Small intestine (tissue), 7 donors: ENCODE data around the gene PDLIM1. TPM values are rescaled to one million over a fixed set of nuclear protein-coding genes. Genes with fewer than 3 reads are reported as not detected.
"Not testable (repeated sequence)": the region's sequence is repeated elsewhere in the genome, so short reads cannot be mapped to it uniquely, and the experiment has no call there.

Source experiments
- DNase-seq, 2 donors: peaks; one replicate each; pipeline versions ENCODE4 v3.0.0 to v3.0.0-alpha.2; 2013
- FAIRE-seq: peaks from 2 replicates; lab custom pipeline; 2012; peaks lifted over from hg19 to GRCh38; lab: Jason Lieb, UNC
- H3K27ac ChIP-seq, 3 donors: one replicate each; pipeline ENCODE4 v1.5.1; 2013; ENCODE audit warnings: low read length in 2 of 3, mild to moderate bottlenecking in 2 of 3, control low read depth in 1 of 3, inconsistent platforms in 1 of 3, low read depth in 1 of 3, moderate library complexity in 1 of 3
- H3K27me3 ChIP-seq, 3 donors: one replicate each; pipeline ENCODE4 v1.6.1; 2013; ENCODE audit warnings: low read length in 3 of 3, inconsistent platforms in 1 of 3; ENCODE audit not compliant: control insufficient read depth in 3 of 3, insufficient read depth in 3 of 3
- H3K36me3 ChIP-seq, 3 donors: one replicate each; pipeline ENCODE4 v1.6.1; 2013; ENCODE audit warnings: low read length in 3 of 3, inconsistent platforms in 1 of 3, low read depth in 1 of 3, mild to moderate bottlenecking in 1 of 3, moderate library complexity in 1 of 3; ENCODE audit not compliant: control insufficient read depth in 3 of 3, insufficient read depth in 2 of 3
- H3K4me1 ChIP-seq, 3 donors: one replicate each; pipeline ENCODE4 v1.6.1; 2013; ENCODE audit warnings: low read length in 2 of 3, inconsistent platforms in 1 of 3, low read depth in 1 of 3, mild to moderate bottlenecking in 1 of 3, moderate library complexity in 1 of 3; ENCODE audit not compliant: control insufficient read depth in 3 of 3, insufficient read depth in 2 of 3
- H3K4me3 ChIP-seq, 3 donors: one replicate each; pipeline ENCODE4 v1.5.1; 2013; ENCODE audit warnings: low read length in 3 of 3, control low read depth in 1 of 3, inconsistent platforms in 1 of 3, low read depth in 1 of 3, mild to moderate bottlenecking in 1 of 3, moderate library complexity in 1 of 3
- H3K9me3 ChIP-seq, 2 donors: one replicate each; pipeline ENCODE4 v1.6.1; 2013; ENCODE audit warnings: low read depth in 1 of 2, low read length in 1 of 2; ENCODE audit not compliant: control insufficient read depth in 2 of 2, insufficient read depth in 1 of 2
- WGBS, 3 donors: extraction: QIAGEN DNeasy Blood & Tissue Kit; methylation state at CpG; one replicate each; pipeline ENCODE4 v1.1.7; 2013; 5-methylcytosine and 5-hydroxymethylcytosine counted together
- polyA plus RNA-seq, 4 donors: library from polyadenylated mRNA; stranded (reverse) in 3 of 4; unstranded in 1 of 4; fragments of 200-250 nt in 3 of 4; fragments of 120-200 nt in 1 of 4; gene quantifications; one replicate each; pipeline versions ENCODE4 v1.2.1 to v1.2.3, GENCODE V29; 2013
- donor health status: healthy with polysubstance abuse.
- donor health status: control.
- donor health status: control.
- donor health status: Bipolar disorder and iron deficiency.
- donor health status: healthy.

The PDLIM1 gene
- polyA plus RNA-seq, 4 donors: 206 to 572 (median 429) TPM

DNA sequence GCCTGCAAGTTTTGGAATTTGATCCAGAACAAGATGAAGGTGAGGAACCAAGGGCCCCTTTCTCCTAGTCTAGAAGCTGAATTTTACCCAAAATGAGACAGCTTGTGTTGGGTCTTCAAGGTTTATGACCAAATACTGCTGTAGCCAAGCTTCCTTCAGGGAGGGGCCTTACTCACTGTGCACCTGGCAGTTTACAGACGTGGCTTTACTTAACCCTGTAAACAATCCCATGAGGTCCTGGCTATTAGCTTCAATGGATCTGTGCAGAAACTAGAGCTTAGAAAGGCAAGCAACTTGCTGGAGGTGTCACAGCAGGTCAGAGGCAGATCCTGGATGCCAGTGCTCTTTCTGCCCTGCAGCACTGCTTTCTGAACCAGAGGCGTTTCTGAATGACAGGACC lies 46.7 kb downstream of the PDLIM1 start:
- Histone ChIP-seq H3K27ac (no peak overlapping the region), H3K27me3 (no peaks in the 10 kb centered on the region), H3K36me3 (peaks cover 4 to 77% (median 6%) of the 10 kb centered on the region in 3 donors), H3K9me3 (no peaks in the 10 kb centered on the region), H3K4me1 (peaks cover 0 to 4% (median 0%) of the 10 kb centered on the region in 3 donors), H3K4me3 (no peak overlapping the region)
- peak in 1 of 2 donors; percentile 9 for DNase-seq
- WGBS, 3 donors: 25 to 62% (median 33%) methylated on average over 2 of the region's 2 CpGs
- FAIRE-seq: no peak

DNA sequence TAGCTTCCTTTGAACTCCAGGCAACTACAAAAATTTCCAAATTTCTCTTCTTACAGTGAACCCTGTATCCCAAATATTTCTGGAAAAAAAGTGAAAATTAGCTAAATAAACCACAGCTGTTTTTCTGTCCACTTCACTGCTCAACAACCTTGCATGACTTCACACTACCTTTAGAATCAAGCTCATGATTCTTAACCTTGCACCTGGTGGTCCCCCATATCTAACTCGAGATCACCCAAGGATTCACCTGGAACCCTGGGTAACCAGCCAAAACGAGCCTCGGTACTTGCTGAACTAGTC lies 47.5 kb downstream of the PDLIM1 start:
- Histone ChIP-seq H3K4me1 (peaks cover 0 to 4% (median 0%) of the 10 kb centered on the region in 3 donors), H3K4me3 (no peak overlapping the region), H3K27ac (no peak overlapping the region), H3K36me3 (peaks cover 4 to 73% (median 6%) of the 10 kb centered on the region in 3 donors), H3K9me3 (no peaks in the 10 kb centered on the region), H3K27me3 (no peaks in the 10 kb centered on the region)
- DNase-seq (no peak), FAIRE-seq (no peak)
- WGBS, 3 donors: 63 to 68% (median 68%) methylated on average over 3 of the region's 3 CpGs

DNA sequence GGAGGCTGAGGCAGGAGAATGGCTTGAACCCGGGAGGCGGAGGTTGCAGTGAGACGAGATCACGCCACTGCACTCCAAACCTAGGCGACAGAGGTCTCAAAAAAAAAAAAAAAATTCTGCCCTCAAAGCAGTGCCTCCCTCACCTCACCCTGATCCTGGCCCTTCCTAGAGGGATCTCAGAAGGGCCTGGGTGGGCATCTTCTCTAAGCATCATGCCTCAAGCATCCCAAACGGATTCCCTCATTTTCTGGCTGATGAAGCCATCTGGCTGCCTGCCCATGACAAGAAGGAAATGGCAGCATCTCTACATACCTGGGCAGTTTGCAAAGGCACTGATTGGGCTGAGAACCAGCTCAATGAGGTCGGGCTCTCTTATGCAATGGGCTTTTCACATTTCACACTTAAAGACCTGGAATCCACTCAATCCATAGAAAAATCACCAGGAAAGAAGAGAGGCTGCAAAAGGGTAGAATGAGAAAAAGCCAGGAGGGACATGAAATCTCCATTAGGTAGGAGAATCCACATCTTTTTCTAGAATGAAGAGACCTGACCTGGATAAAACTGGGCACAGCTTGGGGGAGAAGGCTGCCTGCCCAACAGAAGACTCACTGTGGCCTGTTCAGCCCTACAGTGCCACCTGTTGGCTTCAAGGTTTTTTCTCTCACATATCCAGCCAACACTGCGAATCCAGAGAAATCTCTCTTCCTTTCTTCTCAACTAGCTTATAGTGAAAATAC lies 48.1 kb downstream of the PDLIM1 start:
- DNase-seq (peak; percentile 39 to 54), FAIRE-seq (no peak)
- no peak overlapping the region for H3K4me3 ChIP-seq
- WGBS, 3 donors: 75 to 88% (median 78%) methylated on average over 8 of the region's 8 CpGs
- H3K27me3 ChIP-seq: no peaks in the 10 kb centered on the region
- no peak overlapping the region for H3K27ac ChIP-seq
- peaks cover 0 to 3% (median 0%) of the 10 kb centered on the region in 3 donors for H3K4me1 ChIP-seq
- H3K36me3 ChIP-seq: peaks cover 4 to 73% (median 10%) of the 10 kb centered on the region in 3 donors
- H3K9me3 ChIP-seq: no peaks in the 10 kb centered on the region

DNA sequence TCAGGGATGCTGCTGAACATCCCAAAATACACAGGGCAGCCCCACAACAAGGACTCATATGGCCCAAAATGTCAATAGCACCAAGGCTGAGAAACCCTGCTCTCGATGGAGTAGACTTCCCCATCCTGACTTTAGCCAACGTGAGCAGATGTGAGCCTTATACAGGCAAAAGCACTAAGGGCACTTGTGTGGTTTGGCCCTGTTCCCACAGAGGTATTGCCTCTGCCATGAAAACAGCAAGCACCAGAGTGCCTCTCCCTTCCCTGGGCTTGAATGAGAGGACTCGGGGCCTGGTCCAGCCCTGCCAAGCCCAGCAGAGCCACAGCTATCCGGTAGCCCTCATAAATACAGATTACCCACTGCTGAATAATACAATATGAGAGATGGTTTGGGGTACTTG lies 49.3 kb downstream of the PDLIM1 start:
- Histone ChIP-seq H3K9me3 (no peaks in the 10 kb centered on the region), H3K36me3 (peaks cover 5 to 74% (median 10%) of the 10 kb centered on the region in 3 donors), H3K27ac (no peak overlapping the region), H3K4me1 (no peaks in the 10 kb centered on the region), H3K4me3 (no peak overlapping the region), H3K27me3 (no peaks in the 10 kb centered on the region)
- FAIRE-seq (no peak), DNase-seq (no peak)
- WGBS, 3 donors: 61 to 89% (median 81%) methylated on average over 4 of the region's 4 CpGs

DNA sequence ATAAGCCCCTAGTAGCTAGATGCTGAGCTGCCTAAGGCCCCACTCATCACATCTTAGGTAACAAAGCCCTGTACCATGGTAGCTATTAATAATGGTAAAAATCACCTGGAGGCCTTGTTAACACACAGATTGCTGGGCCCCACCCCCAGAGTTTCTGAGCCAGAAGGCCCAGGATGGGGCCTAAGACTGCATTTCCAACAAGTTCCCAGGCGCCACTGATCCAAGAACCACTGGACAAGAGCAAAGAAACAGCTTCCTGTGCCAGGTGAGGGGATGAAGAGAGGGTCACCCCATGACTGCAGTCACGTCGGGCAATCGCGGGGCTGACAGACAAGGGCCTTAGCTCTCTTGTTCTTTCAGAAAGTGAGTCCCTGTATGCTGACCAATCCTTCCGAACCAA lies 50.0 kb downstream of the PDLIM1 start:
- WGBS, 3 donors: 79 to 94% (median 92%) methylated on average over 6 of the region's 6 CpGs
- Histone ChIP-seq H3K36me3 (peaks cover 3 to 69% (median 10%) of the 10 kb centered on the region in 3 donors), H3K4me1 (no peaks in the 10 kb centered on the region), H3K27me3 (no peaks in the 10 kb centered on the region), H3K4me3 (no peak overlapping the region), H3K27ac (no peak overlapping the region), H3K9me3 (no peaks in the 10 kb centered on the region)
- FAIRE-seq (no peak), DNase-seq (no peak)

DNA sequence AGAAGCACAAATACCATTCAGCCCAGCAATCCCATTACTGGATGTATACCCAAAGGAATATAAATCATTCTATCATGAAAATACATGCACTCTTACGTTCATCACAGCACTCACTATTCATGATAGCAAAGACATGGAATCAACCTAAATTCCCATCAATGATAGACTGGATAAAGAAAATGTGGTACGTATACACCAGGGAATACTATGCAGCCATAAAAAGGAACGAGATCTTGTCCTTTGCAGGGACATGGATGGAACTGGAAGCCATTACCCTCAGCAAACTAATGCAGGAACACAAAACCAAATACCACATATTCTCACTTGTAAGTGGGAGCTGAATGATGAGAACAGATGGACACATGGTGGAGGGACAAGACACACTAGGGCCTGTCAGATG lies 50.7 kb downstream of the PDLIM1 start:
- H3K9me3 ChIP-seq, FAIRE-seq, H3K4me1 ChIP-seq, H3K27me3 ChIP-seq, H3K4me3 ChIP-seq, DNase-seq, H3K27ac ChIP-seq: not testable (repeated sequence)
- peaks cover 3 to 64% (median 10%) of the 10 kb centered on the region in 3 donors for H3K36me3 ChIP-seq
- 83 to 96% (median 91%) methylated on average over 3 of the region's 3 CpGs for WGBS, 3 donors

DNA sequence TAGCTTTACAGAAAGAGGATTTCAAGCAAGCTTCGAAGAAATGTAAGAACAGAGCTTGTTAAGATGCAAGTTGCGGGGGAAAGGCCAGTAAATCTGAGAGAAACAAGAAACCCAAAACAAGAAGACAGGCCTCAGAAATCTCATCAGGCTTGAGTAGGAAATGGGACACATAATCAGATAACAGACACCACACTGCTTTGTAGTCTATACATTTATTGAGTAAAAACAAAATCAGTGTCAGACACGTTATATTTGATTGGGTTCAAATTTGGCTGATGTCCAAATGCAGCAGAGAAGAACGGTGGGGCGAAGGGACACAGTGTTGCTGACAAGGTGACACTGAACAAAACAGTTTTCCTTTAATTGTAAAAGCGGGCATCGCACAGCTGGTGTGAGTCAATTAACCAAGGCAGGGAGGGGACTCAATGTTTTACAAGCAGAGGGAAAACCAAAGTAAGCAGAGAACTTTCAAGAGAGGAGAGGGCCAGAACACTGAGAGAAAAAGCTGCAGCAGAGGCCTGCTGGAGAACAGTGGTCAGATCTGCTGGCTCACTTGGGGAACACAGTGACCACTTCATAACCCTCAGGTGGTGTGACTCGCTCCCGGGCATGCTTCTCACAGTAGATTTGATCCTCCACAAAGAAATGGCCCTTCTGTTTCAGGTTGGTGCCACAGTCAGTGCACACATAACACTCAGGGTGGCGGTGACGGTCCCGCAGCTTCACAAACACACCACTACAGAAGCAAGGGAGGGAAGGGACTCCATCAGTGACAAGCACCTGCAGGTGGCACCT lies 53.2 kb downstream of the PDLIM1 start:
- 86 to 89% (median 86%) methylated on average over 12 of the region's 12 CpGs for WGBS, 3 donors
- Histone ChIP-seq H3K4me3 (no peak overlapping the region), H3K4me1 (no peaks in the 10 kb centered on the region), H3K9me3 (no peaks in the 10 kb centered on the region), H3K27me3 (no peaks in the 10 kb centered on the region), H3K27ac (no peak overlapping the region), H3K36me3 (peaks cover 3 to 67% (median 12%) of the 10 kb centered on the region in 3 donors)
- DNase-seq: no peak
- FAIRE-seq: no peak

DNA sequence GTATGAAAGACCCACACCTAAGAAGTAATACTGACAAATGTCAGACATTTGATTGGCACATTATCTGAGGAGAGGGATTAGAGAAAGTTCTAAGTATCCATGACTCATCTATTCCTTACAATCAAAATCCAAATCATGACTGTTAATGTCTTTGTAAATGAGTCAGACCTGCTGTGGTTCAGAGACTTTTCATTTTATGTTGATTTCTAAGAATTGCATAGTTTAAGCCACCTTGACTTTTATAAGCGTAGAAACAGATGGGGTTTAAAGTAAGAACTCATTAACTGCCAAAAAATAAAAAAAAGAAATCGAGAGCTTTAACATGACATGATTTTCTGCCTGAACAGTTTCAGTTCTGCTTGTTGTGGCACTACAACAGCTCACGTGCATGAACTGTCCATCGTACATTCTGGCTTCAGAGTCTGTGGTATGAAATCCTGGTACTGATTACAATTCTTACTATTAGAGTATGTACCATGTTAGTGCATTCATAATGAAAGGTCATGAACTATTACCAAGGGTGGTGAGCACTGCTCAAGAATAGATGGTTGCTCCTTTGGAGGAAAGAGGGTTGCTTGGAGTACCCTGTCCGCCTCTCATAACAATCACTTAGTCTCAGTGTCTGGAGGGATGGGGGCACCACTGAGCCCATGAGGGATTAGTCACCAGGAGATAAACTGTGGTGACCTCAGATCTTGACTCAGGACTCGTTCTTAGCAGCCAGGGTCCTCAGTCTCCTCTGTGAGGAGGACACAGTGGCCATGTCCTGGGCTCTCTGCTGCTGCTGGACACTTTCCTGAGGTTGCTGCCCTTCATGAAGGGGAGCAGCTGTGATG lies 54.5 kb downstream of the PDLIM1 start:
- Histone ChIP-seq H3K36me3 (peaks cover 3 to 58% (median 7%) of the 10 kb centered on the region in 3 donors), H3K27me3 (no peaks in the 10 kb centered on the region), H3K4me3 (no peak overlapping the region), H3K27ac (no peak overlapping the region), H3K4me1 (no peaks in the 10 kb centered on the region), H3K9me3 (no peaks in the 10 kb centered on the region)
- WGBS, 3 donors: 55 to 64% (median 55%) methylated on average over 6 of the region's 6 CpGs
- no peak for DNase-seq
- no peak for FAIRE-seq
